Measurements from ENCODE around the gene NT5DC1.

NT5DC1 gene

GRCh38 chr6:116218172-116218633 lies 117.5 kb downstream of the NT5DC1 start:
- no peak overlapping the region for H3K4me3 ChIP-seq (ENCODE audit: low read length)
- peak; percentile 17 for TF ChIP-seq CTCF (IDR thresholded peaks at IDR 0.05; ENCODE audit: insufficient read depth, low read depth, low read length, missing control alignments)
- peak; percentile 18 for DNase-seq (ENCODE audit: low read depth)

- DNase-seq (ENCODE audit: low read depth), result no peak
- no peak overlapping the region for H3K4me3 ChIP-seq (ENCODE audit: low read length)
- no peak for TF ChIP-seq CTCF (IDR thresholded peaks at IDR 0.05; ENCODE audit: insufficient read depth, low read depth, low read length, missing control alignments)
Observed at GRCh38 chr6:116218866-116219265, 118.2 kb downstream of the NT5DC1 start.

GRCh38 chr6:116221067-116221466 lies 120.4 kb downstream of the NT5DC1 start:
- TF ChIP-seq CTCF (IDR thresholded peaks at IDR 0.05; ENCODE audit: insufficient read depth, low read depth, low read length, missing control alignments), result no peak
- peak; percentile 52 for DNase-seq (ENCODE audit: low read depth)
- H3K4me3 ChIP-seq (ENCODE audit: low read length), result no peak overlapping the region

- H3K4me3 ChIP-seq (ENCODE audit: low read length), result no peak overlapping the region
- no peak for DNase-seq (ENCODE audit: low read depth)
- no peak for TF ChIP-seq CTCF (IDR thresholded peaks at IDR 0.05; ENCODE audit: insufficient read depth, low read depth, low read length, missing control alignments)
Observed at GRCh38 chr6:116221911-116222310, 121.3 kb downstream of the NT5DC1 start.

GRCh38 chr6:116223355-116223754 lies 122.7 kb downstream of the NT5DC1 start:
- no peak for DNase-seq (ENCODE audit: low read depth)

GRCh38 chr6:116229287-116229913 lies 128.7 kb downstream of the NT5DC1 start:
- no peak for TF ChIP-seq CTCF (IDR thresholded peaks at IDR 0.05; ENCODE audit: insufficient read depth, low read depth, low read length, missing control alignments)
- DNase-seq (ENCODE audit: low read depth), result peak; percentile 54
- H3K4me3 ChIP-seq (ENCODE audit: low read length), result no peak overlapping the region

More at GRCh38 chr6:116223355-116223754, 122.7 kb downstream of the NT5DC1 start:
- no peak overlapping the region for H3K4me3 ChIP-seq (ENCODE audit: low read length)
- no peak for TF ChIP-seq CTCF (IDR thresholded peaks at IDR 0.05; ENCODE audit: insufficient read depth, low read depth, low read length, missing control alignments)

GRCh38 chr6:116234689-116235088 lies 134.0 kb downstream of the NT5DC1 start:
- TF ChIP-seq CTCF (IDR thresholded peaks at IDR 0.05; ENCODE audit: insufficient read depth, low read depth, low read length, missing control alignments), result no peak
- DNase-seq (ENCODE audit: low read depth), result no peak
- no peak overlapping the region for H3K4me3 ChIP-seq (ENCODE audit: low read length)
